AG10803 (cell line): ENCODE measurements around the gene TRIM46.

ENCODE experiments used
- DNase-seq: peaks from one replicate; pipeline ENCODE4 v3.0.0; 2010; ENCODE audit warnings: low read depth
- H3K4me3 ChIP-seq: 2 replicates; pipeline ENCODE4 v1.5.1; 2011; ENCODE audit warnings: mild to moderate bottlenecking, low read length, control low read depth
- TF ChIP-seq, protein P1 (sequence below): conservative IDR thresholded peaks from 2 replicates; pipeline ENCODE4 v1.5.1; 2011; ENCODE audit warnings: mild to moderate bottlenecking, low read length, control low read depth, inconsistent platforms

Gene TRIM46, protein sequence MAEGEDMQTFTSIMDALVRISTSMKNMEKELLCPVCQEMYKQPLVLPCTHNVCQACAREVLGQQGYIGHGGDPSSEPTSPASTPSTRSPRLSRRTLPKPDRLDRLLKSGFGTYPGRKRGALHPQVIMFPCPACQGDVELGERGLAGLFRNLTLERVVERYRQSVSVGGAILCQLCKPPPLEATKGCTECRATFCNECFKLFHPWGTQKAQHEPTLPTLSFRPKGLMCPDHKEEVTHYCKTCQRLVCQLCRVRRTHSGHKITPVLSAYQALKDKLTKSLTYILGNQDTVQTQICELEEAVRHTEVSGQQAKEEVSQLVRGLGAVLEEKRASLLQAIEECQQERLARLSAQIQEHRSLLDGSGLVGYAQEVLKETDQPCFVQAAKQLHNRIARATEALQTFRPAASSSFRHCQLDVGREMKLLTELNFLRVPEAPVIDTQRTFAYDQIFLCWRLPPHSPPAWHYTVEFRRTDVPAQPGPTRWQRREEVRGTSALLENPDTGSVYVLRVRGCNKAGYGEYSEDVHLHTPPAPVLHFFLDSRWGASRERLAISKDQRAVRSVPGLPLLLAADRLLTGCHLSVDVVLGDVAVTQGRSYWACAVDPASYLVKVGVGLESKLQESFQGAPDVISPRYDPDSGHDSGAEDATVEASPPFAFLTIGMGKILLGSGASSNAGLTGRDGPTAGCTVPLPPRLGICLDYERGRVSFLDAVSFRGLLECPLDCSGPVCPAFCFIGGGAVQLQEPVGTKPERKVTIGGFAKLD

GRCh38 chr1:155173478-155174323 lies at the start of gene TRIM46:
Gene TRIM46, plus strand, starts transcription at chr1:155173849. Its CDS starts 118 bp downstream, at chr1:155173967.
- DNase-seq, result peak; percentile 47
- TF ChIP-seq, protein P1, sequence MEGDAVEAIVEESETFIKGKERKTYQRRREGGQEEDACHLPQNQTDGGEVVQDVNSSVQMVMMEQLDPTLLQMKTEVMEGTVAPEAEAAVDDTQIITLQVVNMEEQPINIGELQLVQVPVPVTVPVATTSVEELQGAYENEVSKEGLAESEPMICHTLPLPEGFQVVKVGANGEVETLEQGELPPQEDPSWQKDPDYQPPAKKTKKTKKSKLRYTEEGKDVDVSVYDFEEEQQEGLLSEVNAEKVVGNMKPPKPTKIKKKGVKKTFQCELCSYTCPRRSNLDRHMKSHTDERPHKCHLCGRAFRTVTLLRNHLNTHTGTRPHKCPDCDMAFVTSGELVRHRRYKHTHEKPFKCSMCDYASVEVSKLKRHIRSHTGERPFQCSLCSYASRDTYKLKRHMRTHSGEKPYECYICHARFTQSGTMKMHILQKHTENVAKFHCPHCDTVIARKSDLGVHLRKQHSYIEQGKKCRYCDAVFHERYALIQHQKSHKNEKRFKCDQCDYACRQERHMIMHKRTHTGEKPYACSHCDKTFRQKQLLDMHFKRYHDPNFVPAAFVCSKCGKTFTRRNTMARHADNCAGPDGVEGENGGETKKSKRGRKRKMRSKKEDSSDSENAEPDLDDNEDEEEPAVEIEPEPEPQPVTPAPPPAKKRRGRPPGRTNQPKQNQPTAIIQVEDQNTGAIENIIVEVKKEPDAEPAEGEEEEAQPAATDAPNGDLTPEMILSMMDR, result no peak
- peak within 1 kb of the TSS; percentile 98 for H3K4me3 ChIP-seq

GRCh38 chr1:155124503-155125463 lies 48.9 kb upstream of the TRIM46 start:
- DNase-seq, result no peak
- H3K4me3 ChIP-seq, result no peak overlapping the region
- TF ChIP-seq, protein P1, result no peak

DNA sequence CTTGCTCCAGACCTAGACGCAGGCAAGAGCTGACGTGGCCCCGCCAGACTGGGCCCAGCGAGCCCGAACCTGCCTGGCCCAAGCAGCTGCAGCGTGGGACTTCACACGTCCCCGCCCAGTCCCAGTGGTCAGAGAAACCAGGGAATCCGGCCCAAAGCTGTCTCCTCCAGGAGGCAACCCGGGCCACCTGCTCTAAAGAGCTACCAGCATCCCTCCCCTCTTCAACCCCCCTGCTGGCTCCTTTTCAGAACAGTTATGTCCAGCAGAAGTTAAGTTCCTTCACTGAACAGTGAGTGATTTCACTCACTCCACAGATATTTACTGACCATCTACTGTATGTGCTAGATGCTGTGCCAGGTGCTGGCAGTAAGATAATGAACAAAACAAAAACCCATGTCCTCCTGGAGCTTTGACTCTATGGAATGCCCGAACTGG lies 48.1 kb upstream of the TRIM46 start:
- no peak overlapping the region for H3K4me3 ChIP-seq
- TF ChIP-seq, protein P1, result no peak
- no peak for DNase-seq

DNA sequence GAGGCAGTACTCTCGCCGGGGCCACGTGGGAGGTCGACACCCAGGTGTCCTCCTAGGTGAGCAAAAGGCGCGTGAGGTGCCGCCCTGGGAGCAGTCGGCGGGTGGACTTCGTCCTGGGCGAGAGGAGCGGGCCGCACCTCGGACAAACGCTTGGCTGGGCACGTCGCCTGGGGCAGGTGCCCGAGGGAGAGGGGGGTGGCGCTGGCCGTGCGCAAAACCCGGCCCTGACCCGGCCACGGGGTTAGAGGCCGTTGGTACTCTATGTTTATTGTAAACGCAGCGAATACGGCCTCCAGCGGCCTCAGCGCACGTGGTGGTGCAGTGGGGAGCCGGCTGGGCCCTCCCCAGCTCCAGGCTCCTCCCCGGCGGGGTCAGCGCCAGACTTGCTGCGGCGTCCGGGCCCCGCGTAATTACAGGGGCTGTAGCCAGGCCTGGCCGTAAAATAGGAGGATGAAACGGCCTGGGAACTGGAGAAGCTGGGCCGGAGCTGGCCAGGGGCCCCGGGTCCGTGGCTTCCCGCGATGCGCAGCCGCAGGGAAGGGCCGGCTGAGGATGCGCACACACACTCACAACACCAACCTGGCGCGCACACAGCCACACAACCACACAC lies 47.6 kb upstream of the TRIM46 start:
- DNase-seq, result peak; percentile 3
- TF ChIP-seq, protein P1, result no peak
- H3K4me3 ChIP-seq, result 0 out of 2 replicates have a peak overlapping the region, but pooled peaks have one; percentile 17

DNA sequence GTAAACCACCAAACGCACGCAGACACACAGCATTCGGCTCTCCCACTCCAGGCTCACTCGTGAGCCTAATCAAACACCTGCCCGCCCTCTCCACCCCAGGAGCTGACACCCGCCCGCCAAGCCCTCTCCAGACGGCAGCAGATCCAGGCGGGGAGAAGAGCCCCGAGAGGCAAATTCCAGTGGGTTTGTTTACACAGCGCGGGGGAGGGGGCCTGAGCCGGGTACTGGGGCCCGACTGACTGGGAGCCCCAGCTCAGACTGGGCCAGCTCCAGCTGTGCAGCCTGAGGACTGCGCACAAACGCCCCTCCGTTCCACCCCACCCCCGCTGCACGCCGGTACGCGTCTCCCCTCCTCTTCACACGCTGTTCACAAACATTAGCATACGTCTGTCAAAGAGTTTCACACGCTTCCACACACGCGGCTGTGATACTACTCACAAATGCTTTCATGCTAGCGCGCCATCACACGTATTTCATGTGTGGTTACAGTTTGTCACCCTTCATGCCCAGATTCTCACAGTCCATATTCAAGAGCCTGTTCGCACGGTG lies 47.0 kb upstream of the TRIM46 start:
- TF ChIP-seq, protein P1, result no peak
- H3K4me3 ChIP-seq, result peak overlapping the region; percentile 17; the same call in 1 of the 2 replicates
- peak; percentile 14 for DNase-seq
